Stimulated activated CD4-positive, alpha-beta T cell treated with anti-CD3 and anti-CD28 coated beads, Interleukin-1b, Interleukin-23, amount 100 ng/mL, for 1 hour (primary cell): Measurements from ENCODE around the gene TTC7B.

Experiments used
- DNase-seq, 2 donors: peaks; one replicate each; pipeline ENCODE4 v3.0.0-alpha.2; 2020; ENCODE audit warnings: low read depth in 2 of 2

TTC7B gene

DNA sequence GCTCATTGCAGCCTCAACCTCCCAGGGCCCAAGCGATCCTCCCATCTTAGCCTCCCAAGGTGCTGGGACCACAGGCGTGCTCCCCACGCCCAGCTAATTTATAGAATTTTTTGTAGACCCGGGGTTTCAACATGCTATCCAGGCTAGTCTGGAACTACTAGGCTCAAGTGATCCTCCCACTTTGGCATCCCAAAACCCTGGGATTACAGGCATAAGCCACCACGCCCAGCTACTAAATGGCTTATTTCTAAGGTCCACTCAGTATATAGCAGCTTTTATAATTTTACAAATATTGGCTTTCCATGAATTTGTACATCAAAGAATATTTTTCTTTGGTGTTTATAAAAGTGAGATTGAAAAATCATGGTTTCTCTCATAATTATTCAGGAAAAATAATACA, 167.8 kb downstream of the TTC7B start:
- no peak for DNase-seq

DNA sequence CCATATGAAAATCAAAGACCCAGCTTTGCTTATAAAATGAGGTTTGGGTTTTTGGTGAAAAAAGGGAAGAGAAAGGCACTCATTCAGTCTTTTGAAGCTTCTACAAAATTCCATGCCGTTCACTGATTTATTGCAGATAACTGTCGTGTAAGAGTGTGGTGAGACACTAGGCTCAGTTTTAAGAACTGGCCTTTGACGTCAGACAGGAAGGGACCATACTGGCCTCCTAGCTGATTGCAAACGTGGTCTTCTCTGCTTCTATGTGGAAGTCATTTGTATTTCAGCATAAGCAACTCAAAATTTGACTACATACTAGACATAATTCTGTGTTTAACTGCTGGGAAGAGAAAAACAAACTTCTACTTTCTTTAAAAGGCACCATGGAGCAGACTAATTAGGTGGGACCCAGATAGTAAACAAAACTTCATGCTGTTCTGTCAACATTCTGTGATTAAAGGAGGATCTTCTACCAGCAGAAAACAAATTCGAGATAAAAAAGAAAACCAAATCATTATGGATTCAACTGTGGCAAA, 168.7 kb downstream of the TTC7B start:
- DNase-seq, result no peak

DNA sequence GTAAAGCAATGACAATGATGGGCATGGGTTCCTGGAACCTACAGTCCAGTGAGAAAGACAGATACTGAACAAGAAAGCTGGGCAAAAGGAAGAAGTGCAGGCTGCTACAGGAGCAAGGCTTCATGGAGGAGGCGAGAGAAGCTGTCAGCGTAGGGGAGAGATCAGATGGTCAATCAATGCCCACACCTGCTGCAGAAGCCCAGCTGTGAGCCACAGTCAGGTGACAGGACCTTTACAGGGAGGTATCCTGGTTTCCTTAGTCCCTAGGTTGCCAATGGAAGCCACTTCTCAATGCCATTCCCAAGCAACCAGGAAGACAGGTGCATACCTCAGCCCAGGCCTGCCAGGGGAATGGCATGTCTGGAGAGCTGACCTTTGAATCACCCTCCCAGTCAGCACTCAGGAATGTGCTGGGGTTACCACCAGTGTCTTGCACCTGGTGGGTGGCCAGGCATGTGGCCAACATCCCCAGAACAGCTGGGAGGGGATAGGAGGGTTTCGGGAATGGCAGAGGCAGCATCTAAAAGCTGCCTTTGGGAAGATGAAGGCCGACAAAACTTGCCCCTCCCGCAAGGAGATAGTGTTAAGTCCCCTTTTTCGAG, 170.3 kb downstream of the TTC7B start:
- no peak for DNase-seq

DNA sequence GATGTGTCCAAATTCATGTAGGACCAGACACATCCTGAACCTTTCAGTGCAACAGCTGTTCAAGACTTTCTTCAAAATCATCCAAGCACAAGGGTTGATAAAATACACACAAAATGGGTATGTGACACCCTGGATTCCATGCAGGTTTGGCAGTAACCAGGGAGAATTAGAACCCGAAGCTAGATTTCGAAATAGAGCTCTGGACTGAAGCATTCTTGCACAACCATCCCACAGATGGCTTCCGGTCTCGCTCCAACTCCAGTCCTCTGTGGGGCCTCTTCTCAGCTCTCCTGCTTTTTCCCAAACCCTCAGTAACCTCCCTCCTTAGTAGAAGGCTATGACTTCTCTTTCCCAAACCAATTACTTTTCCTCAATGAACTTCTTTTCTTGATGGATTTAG, 171.3 kb downstream of the TTC7B start:
- no peak for DNase-seq

DNA sequence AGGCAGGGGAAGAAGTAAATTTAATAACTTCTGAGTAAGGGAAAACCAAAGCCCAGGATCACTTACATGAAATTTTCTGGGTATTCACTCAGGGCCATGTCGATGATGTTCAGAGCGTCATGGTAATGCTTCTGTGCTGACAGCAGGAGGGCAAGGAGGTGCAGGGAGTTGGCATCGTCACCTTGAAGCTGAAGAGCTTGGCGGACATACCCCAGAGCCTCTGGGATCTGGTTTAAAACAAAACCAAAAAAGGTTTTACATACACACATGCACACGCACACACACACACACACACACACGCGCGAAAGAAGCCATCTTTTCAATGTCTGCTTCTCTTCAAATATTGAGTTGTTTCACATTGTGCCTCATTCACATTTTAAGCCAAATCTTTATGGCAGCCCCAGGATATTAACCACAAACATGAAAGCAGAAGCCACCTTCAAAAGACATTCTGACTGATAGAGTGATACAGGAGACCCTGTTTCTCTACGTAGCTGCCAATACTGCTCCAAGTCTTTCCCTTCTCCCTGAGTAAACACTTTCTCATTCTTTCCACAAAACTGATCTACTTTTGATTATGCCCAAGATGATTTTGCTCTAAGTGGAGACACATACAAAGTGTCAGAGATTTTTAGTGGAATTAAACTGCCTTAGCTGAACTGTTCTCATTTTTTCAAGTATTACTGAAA, 172.1 kb downstream of the TTC7B start:
- no peak for DNase-seq

DNA sequence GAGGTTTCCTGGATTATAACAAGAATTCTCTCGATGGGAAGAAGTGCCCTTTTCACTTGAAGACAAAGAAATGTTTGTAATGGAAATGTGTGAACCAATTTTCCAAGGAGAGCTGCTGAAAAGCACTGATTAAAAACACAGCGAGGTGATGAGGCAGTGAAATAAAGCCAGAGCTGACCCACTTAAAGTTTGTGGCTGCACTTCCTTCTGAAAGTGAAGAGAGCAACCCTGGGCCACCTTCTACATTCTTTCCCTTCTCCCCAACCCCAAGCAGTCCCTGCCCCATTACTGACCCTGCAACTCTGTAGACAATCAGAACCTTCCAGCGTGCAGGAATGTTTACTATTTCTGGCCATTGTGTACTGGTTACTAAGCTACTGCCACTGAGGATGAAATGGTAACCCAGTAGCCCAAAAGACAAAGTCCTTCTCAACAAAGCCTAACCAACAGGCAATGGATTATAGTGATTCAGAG, 173.9 kb downstream of the TTC7B start:
- no peak for DNase-seq

DNA sequence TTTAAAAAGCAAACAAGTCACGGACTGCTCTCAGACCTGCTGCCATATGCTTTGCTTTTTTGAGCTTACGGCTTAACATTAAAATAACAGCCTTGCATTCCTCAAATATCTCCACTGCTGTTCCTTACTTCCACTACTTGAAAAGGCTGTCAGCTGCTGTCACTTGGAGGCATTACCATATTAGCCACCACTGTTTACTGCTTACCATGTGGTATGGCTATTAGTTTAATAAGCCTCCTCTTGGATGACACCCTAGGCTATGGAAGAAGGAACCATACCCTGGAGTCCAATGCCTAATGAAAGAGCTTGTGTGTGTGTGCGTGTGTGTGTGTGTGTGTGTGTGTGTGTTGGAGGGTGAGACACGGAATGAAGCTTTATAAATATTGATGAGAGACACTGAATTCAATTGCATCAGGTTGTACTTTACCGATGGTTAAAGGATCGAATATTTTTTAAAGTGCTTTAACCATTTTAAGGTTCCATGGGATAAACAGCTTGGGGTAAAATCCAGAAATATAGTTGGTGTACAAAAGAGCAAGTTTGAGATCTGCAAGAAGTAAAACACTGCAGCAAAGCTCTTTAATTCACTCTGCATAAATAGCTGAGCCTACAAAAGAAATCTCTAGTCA, 174.5 kb downstream of the TTC7B start:
- DNase-seq, result no peak

DNA sequence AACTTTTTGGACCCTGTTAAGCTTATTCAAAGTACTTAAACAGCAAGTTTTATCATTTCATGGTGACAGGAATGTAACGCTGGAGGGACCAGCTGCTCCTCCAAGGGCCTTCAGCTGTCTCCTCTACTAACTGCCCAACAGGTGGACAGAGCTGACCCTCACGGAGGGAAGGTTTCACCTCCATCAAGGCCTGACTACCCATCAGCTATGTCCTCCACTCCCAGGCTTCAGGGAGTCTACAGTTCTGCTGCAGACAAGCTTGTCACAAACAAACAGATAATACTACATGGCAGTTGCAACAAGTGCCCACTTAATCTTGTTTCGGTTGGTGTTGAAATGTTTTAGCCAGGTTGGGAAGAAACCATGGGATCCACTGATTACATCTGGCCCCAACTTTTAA, 175.1 kb downstream of the TTC7B start:
- DNase-seq, result no peak

DNA sequence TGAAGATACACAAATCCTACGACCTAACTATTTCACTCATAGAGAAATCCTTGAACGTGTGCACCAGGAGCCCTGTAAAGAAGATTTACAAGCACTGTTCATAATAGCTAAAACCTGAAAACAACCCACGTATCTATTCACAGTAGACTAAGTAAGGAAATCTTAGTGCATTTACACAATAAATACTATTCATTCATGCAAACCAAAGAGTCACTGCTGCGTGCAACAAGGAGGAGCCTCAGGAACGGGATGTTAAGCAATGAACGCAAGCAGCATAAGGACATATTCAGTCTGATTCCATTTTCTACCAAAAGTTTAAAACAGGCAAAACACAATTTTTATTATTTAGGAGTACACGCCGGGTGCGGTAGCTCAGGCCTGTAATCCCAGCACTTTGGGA, 176.6 kb downstream of the TTC7B start:
- no peak for DNase-seq

DNA sequence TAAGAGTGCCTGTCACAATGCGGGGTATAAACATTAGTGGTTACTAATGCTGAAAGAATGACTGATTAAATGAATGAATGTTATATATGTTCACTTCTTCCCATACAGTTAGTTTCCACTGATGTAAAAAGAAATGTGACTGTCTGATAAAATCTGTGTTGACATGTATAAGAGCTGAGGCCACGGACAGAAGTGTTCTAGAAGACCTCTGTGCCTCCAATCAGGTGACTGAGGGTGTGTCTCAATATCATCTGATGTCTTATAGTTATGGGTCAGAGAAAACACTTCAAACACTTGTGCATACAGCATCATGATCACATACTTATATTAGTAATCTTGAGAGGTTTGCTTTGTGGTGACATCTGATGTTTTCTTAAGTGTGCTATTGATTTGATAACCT, 183.4 kb downstream of the TTC7B start:
- no peak for DNase-seq

DNA sequence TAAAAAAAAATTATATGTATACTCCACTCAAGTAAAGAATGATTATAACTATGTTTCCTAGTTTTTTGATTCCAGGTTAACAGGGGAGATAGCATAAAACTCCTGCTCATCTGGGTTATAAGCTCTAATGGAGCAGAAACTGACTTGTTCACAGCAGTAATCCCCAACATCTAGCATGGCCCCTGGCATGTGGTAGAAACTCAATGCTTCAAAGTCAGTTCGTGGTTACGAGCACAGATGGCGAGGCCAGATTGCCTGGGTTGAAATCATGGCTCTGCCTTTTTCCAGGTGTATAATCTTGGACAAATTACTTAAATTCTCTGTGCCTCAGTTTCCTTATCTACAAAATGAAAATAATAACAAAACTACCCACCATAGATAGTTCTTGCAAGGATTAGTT, 183.8 kb downstream of the TTC7B start:
- no peak for DNase-seq

DNA sequence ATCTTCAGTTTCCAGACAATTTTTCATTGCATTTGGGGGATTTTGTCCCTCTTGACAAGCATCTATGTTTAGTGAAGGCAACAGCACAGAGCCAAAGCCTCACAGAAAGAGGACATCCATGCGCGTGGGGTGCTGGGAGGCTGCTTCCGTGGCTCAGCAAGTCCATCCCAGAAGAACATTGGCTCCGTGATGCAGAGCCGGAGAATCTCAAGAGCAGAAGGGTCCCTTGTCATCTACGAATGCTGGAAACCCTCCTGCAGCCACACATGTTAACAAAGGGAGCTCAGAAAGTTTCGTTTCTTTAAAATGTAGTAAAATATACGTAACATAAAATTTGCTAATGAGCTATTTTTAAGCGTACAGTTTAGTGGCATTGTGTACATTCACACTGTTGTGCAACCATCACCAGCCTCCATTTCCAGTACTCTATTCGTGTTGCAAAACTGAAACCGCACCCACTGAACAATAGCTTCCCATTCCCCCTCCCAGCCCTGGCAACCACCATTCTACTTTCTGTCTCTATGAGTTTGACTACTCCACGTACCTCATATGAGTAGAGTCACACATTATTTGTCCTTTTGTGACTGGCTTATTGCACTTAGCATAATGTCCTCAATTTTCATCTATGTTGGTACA, 185.9 kb downstream of the TTC7B start:
- DNase-seq, result no peak

DNA sequence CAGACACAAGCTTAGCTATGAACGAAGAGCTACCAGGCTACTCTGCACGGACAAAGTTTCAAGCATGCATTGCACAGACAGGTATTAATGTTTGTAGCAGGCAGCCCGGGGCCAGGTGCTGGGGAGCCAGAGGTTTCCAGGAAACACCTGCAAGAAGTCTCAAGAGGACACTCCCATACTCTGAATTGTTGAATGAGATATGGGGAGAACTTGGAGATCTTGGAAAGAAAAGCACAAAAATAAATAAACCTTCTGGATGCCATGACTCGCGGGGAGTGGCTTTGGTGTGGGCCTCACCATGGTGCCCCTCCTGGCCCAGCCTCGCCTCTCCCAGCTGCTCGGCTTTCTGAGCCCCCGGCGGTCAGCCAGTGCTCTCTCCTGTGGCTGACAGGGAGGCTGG, 186.8 kb downstream of the TTC7B start:
- no peak for DNase-seq

DNA sequence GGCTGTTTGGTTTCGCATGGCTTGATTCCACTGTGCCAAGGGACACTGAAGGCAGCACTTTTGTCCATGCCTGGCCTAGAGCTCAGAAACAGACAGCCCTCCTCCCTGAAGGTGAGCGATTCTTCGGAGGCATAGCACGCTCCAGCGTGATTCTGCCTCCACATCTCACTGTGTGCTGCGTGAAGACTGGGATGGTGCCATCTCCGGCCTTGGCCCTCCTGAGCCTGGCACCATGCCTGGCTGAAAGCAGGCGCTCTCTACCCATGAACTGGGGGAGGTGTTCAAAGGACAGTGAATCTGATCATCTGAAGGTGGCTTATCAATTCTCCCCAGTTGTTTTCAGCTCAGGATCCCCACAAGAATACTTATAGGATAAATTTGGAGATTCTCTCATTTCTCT, 187.4 kb downstream of the TTC7B start:
- DNase-seq, result no peak

DNA sequence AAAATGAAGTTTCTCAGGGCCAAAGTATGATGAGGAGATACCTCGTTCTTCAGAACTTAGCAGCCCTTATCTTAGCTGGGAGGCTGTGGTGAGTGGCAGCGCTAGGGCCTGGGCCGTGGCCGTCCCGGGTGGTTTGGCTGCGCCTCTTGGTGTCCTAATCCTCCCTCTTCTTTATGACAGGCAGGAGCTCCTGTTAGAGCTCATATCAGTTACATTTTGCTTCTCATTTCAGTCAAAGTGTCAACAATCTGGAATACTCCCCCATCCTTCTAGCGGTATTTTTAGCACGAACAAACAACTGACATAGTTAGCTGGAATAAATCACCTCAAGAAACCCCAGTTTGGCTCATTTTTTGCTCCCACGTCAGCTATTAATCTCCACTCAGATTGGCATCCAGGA, 188.8 kb downstream of the TTC7B start:
- no peak for DNase-seq

DNA sequence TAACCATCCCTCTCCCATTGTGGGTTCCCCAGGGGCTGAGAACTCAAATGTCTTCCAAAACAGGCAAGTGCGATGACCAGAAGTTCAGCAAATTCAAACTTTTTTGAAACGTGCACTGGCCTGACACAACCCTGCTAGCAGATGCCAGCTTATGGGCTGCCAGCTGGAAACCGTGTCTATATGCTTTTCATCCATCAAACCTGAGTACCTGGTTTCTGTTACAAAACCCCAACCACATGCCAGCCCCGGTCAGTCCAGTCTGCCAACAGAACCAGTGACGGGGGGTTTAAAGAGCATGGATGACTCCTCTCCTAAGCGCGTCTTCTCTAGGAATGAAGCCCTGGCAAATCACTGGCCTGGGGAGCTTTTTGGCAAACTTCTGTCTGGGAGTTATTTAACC, 189.7 kb downstream of the TTC7B start:
- DNase-seq, result no peak

DNA sequence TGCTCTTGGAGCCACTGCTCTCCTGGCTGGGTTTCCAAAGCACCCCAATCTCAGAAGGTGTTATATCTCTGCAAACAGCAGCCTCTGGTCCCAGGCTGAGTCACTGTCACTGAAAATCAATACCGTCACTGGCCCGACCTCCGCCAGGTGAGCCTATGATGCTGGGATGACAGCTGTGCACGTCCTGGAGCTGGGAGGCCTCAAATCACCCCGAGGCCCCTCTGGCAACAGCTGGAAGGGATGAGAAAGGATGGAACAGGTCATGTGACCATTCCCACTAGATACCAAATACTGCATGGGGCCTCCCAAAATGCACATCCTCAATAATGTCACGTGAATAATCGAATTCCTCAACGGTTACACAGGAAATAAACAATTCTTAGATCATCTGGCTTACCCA, 190.8 kb downstream of the TTC7B start:
- no peak for DNase-seq

DNA sequence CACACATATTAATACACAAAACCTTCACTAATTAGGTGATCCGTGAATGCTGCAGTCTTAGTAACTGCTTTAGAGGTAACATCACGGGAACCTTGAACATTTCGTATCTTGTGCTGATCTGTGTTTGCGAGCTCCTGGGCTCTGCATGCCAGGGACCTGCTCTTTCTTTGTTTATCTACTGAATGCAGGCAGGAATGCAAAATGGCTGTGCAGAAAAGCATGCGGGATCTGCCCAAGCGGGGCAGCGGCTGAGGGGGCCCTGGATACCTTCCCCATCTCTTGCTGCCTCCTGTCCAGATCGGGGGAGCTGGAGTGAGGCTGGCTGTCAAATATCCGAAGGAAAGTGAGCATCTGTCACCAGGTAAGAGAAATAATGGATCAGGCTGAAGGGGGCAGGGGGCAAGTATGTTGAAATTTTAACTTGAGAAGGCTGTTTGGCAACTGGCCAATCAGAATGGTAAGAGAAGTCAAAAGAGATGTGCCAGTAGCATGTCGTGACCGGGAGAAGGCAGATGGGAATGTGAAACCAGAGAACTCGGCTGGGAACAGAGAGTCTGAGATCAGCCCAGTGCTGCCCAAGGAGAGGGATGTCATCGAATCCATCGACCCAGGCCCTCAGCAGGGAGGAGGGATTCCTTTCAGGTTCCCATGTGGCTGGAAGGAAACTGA, 191.4 kb downstream of the TTC7B start:
- DNase-seq, result no peak

DNA sequence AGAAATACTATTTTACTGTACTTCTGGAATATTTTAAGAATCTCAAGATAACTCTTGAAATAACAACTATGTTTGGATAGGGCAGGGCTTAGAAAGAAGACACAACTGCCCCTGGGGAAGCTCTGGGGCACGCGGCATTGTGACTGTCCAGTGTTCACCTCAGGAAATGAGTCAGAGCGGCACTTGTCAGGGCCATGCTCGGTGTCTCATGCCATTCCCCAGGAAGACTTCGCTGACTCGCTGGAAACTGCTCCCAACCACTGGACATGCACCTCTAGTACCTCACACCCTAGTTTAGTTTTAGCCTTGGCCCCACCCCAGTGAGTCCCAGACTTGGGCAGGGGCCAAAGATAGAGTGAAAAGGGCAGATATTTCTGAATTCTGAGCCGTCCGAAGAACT, 192.0 kb downstream of the TTC7B start:
- DNase-seq, result no peak

DNA sequence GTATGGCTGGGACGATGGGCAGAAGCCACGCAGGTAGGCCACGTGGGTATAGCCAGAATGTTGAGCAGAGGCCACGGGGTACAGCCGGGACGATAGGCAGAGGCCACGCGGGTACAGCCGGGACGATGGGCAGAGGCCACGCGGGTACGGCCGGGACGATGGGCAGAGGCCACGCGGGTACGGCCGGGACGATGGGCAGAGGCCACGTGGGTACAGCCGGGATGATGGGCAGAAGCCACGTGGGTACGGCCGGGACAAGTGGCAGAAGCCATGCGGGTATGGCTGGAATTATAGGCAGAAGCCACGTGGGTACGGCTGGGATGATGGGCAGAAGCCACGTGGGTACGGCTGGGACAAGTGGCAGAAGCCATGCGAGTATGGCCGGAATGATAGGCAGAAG, 195.0 kb downstream of the TTC7B start:
- DNase-seq, result no peak

DNA sequence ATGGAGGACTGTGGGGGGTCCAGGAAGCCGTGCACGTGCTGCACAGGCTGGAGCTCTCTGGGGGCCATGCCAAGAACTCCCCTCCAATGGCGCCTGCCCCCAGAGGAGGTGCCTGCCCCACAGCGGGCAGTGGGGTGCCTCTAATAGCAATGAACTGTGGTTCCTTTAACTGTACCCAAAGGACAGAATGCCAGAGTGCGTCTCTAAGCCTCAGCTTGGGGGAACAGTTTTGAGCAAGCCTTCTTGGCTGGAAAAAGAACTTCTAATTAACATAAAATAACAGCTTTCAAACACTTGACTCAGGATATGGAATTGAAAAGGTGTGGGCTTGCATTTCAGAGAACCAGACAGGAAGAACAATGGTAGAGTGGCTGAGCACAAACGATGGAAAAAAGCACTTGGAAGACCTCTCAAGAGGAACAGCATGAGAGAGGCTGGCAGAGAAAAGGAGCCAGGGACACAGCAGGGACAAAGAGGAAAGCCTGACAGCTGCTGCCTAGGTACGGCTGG, 195.6 kb downstream of the TTC7B start:
- no peak for DNase-seq

DNA sequence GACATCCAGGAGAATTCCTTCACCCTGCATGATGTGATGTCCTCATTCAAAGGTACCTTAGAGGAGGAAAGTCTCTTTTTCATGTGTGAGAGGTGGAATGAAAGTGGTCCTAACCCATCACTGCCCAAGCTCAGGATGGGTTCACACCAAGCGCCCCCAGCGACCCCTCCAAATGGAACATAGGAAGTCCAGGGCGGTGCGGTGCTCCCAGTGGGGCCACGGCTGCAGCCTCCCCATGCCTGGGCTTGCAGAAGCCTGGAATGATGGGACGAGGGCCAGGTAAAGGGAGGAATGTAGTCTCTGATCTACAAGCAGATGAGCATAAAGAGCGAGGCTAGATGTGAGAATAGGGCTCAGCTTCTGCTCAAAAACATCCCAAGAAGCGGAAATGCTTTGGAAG, 196.3 kb downstream of the TTC7B start:
- no peak for DNase-seq
